22Rv1 (cell line): ENCODE data around the gene TSBP1.
"Not testable (repeated sequence)": the region's sequence is repeated elsewhere in the genome, so short reads cannot be mapped to it uniquely, and the experiment has no call there.

ENCODE experiments used
- CTCF ChIP-seq: fragments of 450-650 bp; IDR thresholded peaks from 2 replicates; pipeline ENCODE4 v1.5.1; 2017; ENCODE audit warnings: mild to moderate bottlenecking
- ZFX ChIP-seq: fragments of 450-650 bp; IDR thresholded peaks from 2 replicates; pipeline ENCODE4 v1.6.1; 2017; ENCODE audit warnings: antibody characterized with exemption, borderline replicate concordance

- not testable (repeated sequence) for TF ChIP-seq CTCF, ZFX
Measured at GRCh38 chr6:32294980-32295379, 76.7 kb downstream of the TSBP1 start.
